CD4-positive, CD25-positive, alpha-beta regulatory T cell (primary cell): Measurements from ENCODE around the gene CAPN5. TPM values are rescaled to one million over a fixed set of nuclear protein-coding genes. Genes with fewer than 3 reads are reported as not detected.
A peak's percentile ranks its signal among the peaks of the same experiment; 100 is the strongest.

ENCODE experiments used
- ATAC-seq, 2 donors: fragments of 150-1000 bp; cut with Tn5 transposase; one replicate each; pipeline ENCODE4 v1.10.0; 2021; ENCODE audit warnings: low read depth in 2 of 2, moderate number of reproducible peaks in 2 of 2, moderate library complexity in 1 of 2
- DNase-seq, 3 donors: peaks; one replicate each; pipeline versions ENCODE4 v3.0.0 to v3.0.0-alpha.2; 2012 to 2022; ENCODE audit warnings: mixed read lengths in 1 of 3
- H3K27ac ChIP-seq: one replicate; pipeline ENCODE4 v1.7.0; 2013; ENCODE audit warnings: mild to moderate bottlenecking, low read length; ENCODE audit not compliant: insufficient read depth, poor library complexity, severe bottlenecking
- H3K27me3 ChIP-seq: one replicate; pipeline ENCODE4 v1.7.0; 2013; ENCODE audit warnings: low read length; ENCODE audit not compliant: control insufficient read depth, insufficient read depth
- H3K36me3 ChIP-seq: one replicate; pipeline ENCODE4 v1.7.0; 2013; ENCODE audit warnings: mild to moderate bottlenecking, low read length, moderate library complexity; ENCODE audit not compliant: control insufficient read depth, insufficient read depth
- H3K4me1 ChIP-seq: 2 replicates; pipeline ENCODE4 v1.7.0; 2013; ENCODE audit warnings: mild to moderate bottlenecking, low read length; ENCODE audit not compliant: insufficient read depth, control insufficient read depth, poor library complexity, severe bottlenecking
- H3K4me3 ChIP-seq: one replicate; pipeline ENCODE4 v1.7.0; 2013; ENCODE audit warnings: low read depth, mild to moderate bottlenecking, low read length, moderate library complexity
- H3K9me3 ChIP-seq, 2 experiments: 1 replicate in 1 of 2; 2 replicates in 1 of 2; pipeline ENCODE4 v1.7.0; 2013; ENCODE audit warnings: low read length in 2 of 2, mild to moderate bottlenecking in 1 of 2, moderate library complexity in 1 of 2; ENCODE audit not compliant: control insufficient read depth in 2 of 2
- H3K27ac Mint-ChIP-seq, 3 donors: one replicate each; pipeline ENCODE4 v1.8.0; 2020 to 2022; ENCODE audit warnings: mild to moderate bottlenecking in 3 of 3, mixed read lengths in 3 of 3, moderate library complexity in 2 of 3
- H3K27me3 Mint-ChIP-seq: one replicate; pipeline ENCODE4 v1.8.0; 2022; ENCODE audit warnings: mild to moderate bottlenecking, mixed read lengths
- H3K36me3 Mint-ChIP-seq: one replicate; pipeline ENCODE4 v1.8.0; 2020; ENCODE audit warnings: mixed read lengths
- H3K4me1 Mint-ChIP-seq, 4 donors: one replicate each; pipeline ENCODE4 v1.8.0; 2020 to 2022; ENCODE audit warnings: mixed read lengths in 4 of 4, mild to moderate bottlenecking in 1 of 4
- H3K4me3 Mint-ChIP-seq, 4 donors: one replicate each; pipeline ENCODE4 v1.8.0; 2020 to 2022; ENCODE audit warnings: mild to moderate bottlenecking in 4 of 4, mixed read lengths in 4 of 4, moderate library complexity in 3 of 4
- H3K9me3 Mint-ChIP-seq, 7 donors: one replicate each; pipeline ENCODE4 v1.8.0; 2020 to 2022; ENCODE audit warnings: mixed read lengths in 7 of 7, mild to moderate bottlenecking in 3 of 7, moderate library complexity in 2 of 7
- polyA plus RNA-seq, 4 donors: library from polyadenylated mRNA; unstranded; fragments of 300-500 nt; fragmentation: Illumina TruSeq; gene quantifications; one replicate each; pipeline ENCODE4 v1.2.3, GENCODE V29; 2021
- total RNA-seq: library from RNA; stranded (reverse); gene quantifications from one replicate; pipeline ENCODE4 v1.2.3, GENCODE V29; 2022

Gene CAPN5
- total and polyA plus RNA-seq, 5 donors from 2014 or later = 0.74 to 2.8 (median 1.2) TPM

DNA sequence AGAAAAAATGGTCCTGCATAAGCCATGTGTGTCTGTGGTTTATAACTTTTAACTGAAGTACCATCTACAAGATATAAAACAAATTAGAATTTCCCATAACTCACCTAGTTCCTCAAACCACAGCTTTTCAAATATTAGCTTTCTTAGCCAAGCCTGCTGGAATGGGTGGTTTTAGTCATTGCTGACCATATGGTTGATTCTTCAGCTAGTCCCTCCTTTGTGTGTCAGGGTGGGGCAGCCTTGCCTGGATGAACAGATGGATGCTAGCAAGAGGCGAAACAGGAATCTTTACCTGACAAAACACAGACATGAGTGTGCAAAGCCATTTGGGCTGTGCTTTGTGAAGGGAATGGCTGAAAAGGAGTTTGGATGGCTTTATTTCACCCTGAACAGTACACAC lies 39.5 kb upstream of the CAPN5 start:
- H3K9me3 Mint-ChIP-seq = peaks cover 0 to 1% (median 0%) of the 10 kb centered on the region in 7 donors
- no peaks in the 10 kb centered on the region for H3K36me3 ChIP-seq
- ATAC-seq = no peak
- H3K4me1 Mint-ChIP-seq = no peaks in the 10 kb centered on the region
- no peak overlapping the region for H3K27ac Mint-ChIP-seq
- H3K27me3 Mint-ChIP-seq = peaks cover 5% of the 10 kb centered on the region
- no peak overlapping the region for H3K4me3 ChIP-seq
- H3K4me3 Mint-ChIP-seq = no peak overlapping the region
- peaks cover 7% of the 10 kb centered on the region for H3K27me3 ChIP-seq
- no peaks in the 10 kb centered on the region for H3K36me3 Mint-ChIP-seq
- no peak for DNase-seq
- no peak overlapping the region for H3K27ac ChIP-seq
- no peaks in the 10 kb centered on the region for H3K4me1 ChIP-seq
- no peaks in the 10 kb centered on the region for H3K9me3 ChIP-seq

GRCh38 chr11:77029829-77030228 lies 36.9 kb upstream of the CAPN5 start:
- H3K36me3 Mint-ChIP-seq = no peaks in the 10 kb centered on the region
- DNase-seq (no peak), ATAC-seq (no peak)
- H3K9me3 ChIP-seq = no peaks in the 10 kb centered on the region
- no peak overlapping the region for H3K4me3 ChIP-seq
- peaks cover 5% of the 10 kb centered on the region for H3K27me3 Mint-ChIP-seq
- H3K4me1 Mint-ChIP-seq = no peaks in the 10 kb centered on the region
- peaks cover 7% of the 10 kb centered on the region for H3K27me3 ChIP-seq
- H3K27ac ChIP-seq = no peak overlapping the region
- no peaks in the 10 kb centered on the region for H3K36me3 ChIP-seq
- H3K4me1 ChIP-seq = no peaks in the 10 kb centered on the region
- no peak overlapping the region for H3K27ac Mint-ChIP-seq
- no peak overlapping the region for H3K4me3 Mint-ChIP-seq
- peaks cover 0 to 1% (median 0%) of the 10 kb centered on the region in 7 donors for H3K9me3 Mint-ChIP-seq

- ATAC-seq = no peak
- H3K27me3 ChIP-seq = peaks cover 12% of the 10 kb centered on the region
- Mint-ChIP-seq H3K27ac (no peak overlapping the region), H3K4me1 (no peaks in the 10 kb centered on the region), H3K36me3 (no peaks in the 10 kb centered on the region), H3K27me3 (peaks cover 5% of the 10 kb centered on the region), H3K4me3 (no peak overlapping the region), H3K9me3 (peaks cover 0 to 1% (median 0%) of the 10 kb centered on the region in 7 donors)
- no peaks in the 10 kb centered on the region for H3K36me3 ChIP-seq
- H3K9me3 ChIP-seq = no peaks in the 10 kb centered on the region
- H3K4me3 ChIP-seq = no peak overlapping the region
- no peaks in the 10 kb centered on the region for H3K4me1 ChIP-seq
- no peak for DNase-seq
- H3K27ac ChIP-seq = no peak overlapping the region
These were observed 35.8 kb upstream of the CAPN5 start for GRCh38 chr11:77030834-77031414.

DNA sequence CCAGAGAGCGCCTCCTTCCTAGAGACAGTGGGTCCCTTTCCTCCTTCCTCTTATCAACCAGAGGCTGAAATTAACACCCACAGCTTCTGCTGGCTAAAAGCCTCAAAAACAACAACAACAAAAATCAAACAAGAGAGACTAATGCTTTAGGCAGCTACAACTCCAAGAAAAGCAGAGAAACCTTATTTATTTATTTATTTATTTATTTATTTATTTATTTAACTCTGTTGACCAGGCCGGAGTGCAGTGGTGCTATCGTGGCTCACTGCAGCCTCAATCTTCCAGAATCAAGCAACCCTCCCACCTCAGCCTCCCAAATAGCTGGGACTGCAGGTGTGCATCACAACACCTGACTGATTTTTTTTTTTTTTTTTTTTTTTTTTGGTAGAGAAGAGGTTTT lies 35.2 kb upstream of the CAPN5 start:
- Mint-ChIP-seq H3K4me3 (no peak overlapping the region), H3K27ac (no peak overlapping the region), H3K9me3 (peaks cover 0 to 1% (median 0%) of the 10 kb centered on the region in 7 donors), H3K4me1 (no peaks in the 10 kb centered on the region), H3K36me3 (no peaks in the 10 kb centered on the region), H3K27me3 (peaks cover 5% of the 10 kb centered on the region)
- Histone ChIP-seq H3K4me1 (no peaks in the 10 kb centered on the region), H3K27me3 (peaks cover 12% of the 10 kb centered on the region), H3K27ac (no peak overlapping the region), H3K4me3 (no peak overlapping the region), H3K36me3 (no peaks in the 10 kb centered on the region), H3K9me3 (no peaks in the 10 kb centered on the region)
- DNase-seq (no peak), ATAC-seq (no peak)

- Histone ChIP-seq H3K4me3 (no peak overlapping the region), H3K9me3 (no peaks in the 10 kb centered on the region), H3K36me3 (no peaks in the 10 kb centered on the region), H3K27ac (no peak overlapping the region), H3K4me1 (peaks cover 4% of the 10 kb centered on the region), H3K27me3 (peaks cover 12% of the 10 kb centered on the region)
- DNase-seq (no peak), ATAC-seq (no peak)
- H3K27ac Mint-ChIP-seq = peak overlapping the region in 1 of 3 donors; percentile 52
- H3K4me1 Mint-ChIP-seq = peaks cover 0 to 6% (median 3%) of the 10 kb centered on the region in 4 donors
- no peaks in the 10 kb centered on the region for H3K36me3 Mint-ChIP-seq
- peaks cover 13% of the 10 kb centered on the region for H3K27me3 Mint-ChIP-seq
- H3K9me3 Mint-ChIP-seq = peaks cover 0 to 1% (median 0%) of the 10 kb centered on the region in 7 donors
- no peak overlapping the region for H3K4me3 Mint-ChIP-seq
These were observed 31.7 kb upstream of the CAPN5 start for GRCh38 chr11:77035039-77035438.

DNA sequence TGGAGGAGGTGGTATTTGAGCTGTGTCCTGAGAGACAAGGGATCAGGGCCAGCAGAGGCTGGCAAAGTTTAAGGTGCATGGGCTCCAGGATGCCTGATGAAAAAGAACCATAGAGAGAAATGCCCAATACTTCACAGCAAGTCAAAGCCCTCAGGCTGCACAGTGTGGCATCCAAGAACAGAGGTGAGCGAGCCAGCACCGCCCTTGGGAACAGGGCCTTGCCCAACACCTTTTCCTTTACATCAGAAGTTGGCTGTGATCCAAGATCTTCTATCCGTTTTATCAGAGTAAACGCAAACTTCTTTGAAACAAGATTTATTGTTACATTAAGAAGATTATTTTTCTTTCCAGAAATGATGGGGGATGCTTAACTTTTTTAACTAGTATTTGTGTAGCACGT lies 31.2 kb upstream of the CAPN5 start:
- DNase-seq (no peak), ATAC-seq (no peak)
- Mint-ChIP-seq H3K27me3 (peaks cover 7% of the 10 kb centered on the region), H3K27ac (peak overlapping the region in 1 of 3 donors; percentile 52), H3K36me3 (no peaks in the 10 kb centered on the region), H3K9me3 (peaks cover 0 to 1% (median 0%) of the 10 kb centered on the region in 7 donors), H3K4me3 (no peak overlapping the region), H3K4me1 (peaks cover 0 to 6% (median 3%) of the 10 kb centered on the region in 4 donors)
- H3K4me3 ChIP-seq = no peak overlapping the region
- peaks cover 4% of the 10 kb centered on the region for H3K4me1 ChIP-seq
- no peaks in the 10 kb centered on the region for H3K36me3 ChIP-seq
- H3K27me3 ChIP-seq = peaks cover 10% of the 10 kb centered on the region
- H3K9me3 ChIP-seq = no peaks in the 10 kb centered on the region
- H3K27ac ChIP-seq = no peak overlapping the region

DNA sequence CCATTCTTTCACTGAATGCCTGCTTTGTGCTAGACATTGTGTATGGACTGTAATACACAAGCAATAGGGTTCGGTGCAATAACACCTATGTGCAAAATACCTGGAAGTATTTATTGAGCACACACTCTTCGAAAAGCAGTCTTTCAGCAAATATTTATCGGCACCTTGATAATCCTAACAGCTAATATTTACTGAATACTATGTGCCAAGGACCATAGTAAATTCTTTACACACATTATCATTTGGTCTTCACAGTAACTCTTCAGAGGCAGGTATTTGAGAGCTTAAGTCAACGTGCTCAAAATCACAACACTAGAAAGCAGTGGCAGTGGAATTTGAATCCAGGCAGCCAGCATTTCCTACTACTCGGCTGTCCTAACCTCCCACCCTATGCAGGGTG lies 30.4 kb upstream of the CAPN5 start:
- Mint-ChIP-seq H3K27ac (no peak overlapping the region), H3K36me3 (no peaks in the 10 kb centered on the region), H3K27me3 (peaks cover 7% of the 10 kb centered on the region), H3K4me1 (peaks cover 0 to 6% (median 3%) of the 10 kb centered on the region in 4 donors), H3K4me3 (no peak overlapping the region), H3K9me3 (peaks cover 0 to 1% (median 0%) of the 10 kb centered on the region in 7 donors)
- H3K4me3 ChIP-seq = no peak overlapping the region
- no peak overlapping the region for H3K27ac ChIP-seq
- no peaks in the 10 kb centered on the region for H3K9me3 ChIP-seq
- peaks cover 4% of the 10 kb centered on the region for H3K4me1 ChIP-seq
- DNase-seq = no peak
- no peak for ATAC-seq
- H3K27me3 ChIP-seq = peaks cover 8% of the 10 kb centered on the region
- no peaks in the 10 kb centered on the region for H3K36me3 ChIP-seq

GRCh38 chr11:77037057-77037456 lies 29.7 kb upstream of the CAPN5 start:
- Mint-ChIP-seq H3K36me3 (no peaks in the 10 kb centered on the region), H3K9me3 (no peaks in the 10 kb centered on the region), H3K4me1 (peaks cover 0 to 6% (median 3%) of the 10 kb centered on the region in 4 donors), H3K4me3 (no peak overlapping the region), H3K27ac (no peak overlapping the region), H3K27me3 (peaks cover 7% of the 10 kb centered on the region)
- no peak for DNase-seq
- ATAC-seq = no peak
- Histone ChIP-seq H3K27me3 (peaks cover 8% of the 10 kb centered on the region), H3K36me3 (no peaks in the 10 kb centered on the region), H3K27ac (no peak overlapping the region), H3K4me1 (peaks cover 4% of the 10 kb centered on the region), H3K9me3 (no peaks in the 10 kb centered on the region), H3K4me3 (no peak overlapping the region)
